Right atrium auricular region (tissue), 2 donors: ENCODE measurements around the gene EPHA5. TPM values are rescaled to one million over a fixed set of nuclear protein-coding genes. Genes with fewer than 3 reads are reported as not detected.

Source experiments
- DNase-seq: peaks from one replicate; pipeline ENCODE4 v3.0.0-alpha.2; 2019; ENCODE audit warnings: low spot score
- H3K27ac ChIP-seq, 2 donors: fragments of 200-600 bp; sonication (generic); 1 replicate in 1 of 2; 2 replicates in 1 of 2; pipeline ENCODE4 v1.5.1; 2016 to 2019
- H3K27me3 ChIP-seq, 2 donors: fragments of 200-600 bp; sonication (generic); one replicate each; pipeline versions ENCODE4 v1.5.1 to v1.6.0; 2017 to 2019
- H3K36me3 ChIP-seq: fragments of 200-600 bp; sonication (generic); one replicate; pipeline ENCODE4 v1.5.1; 2016
- H3K4me1 ChIP-seq, 2 donors: fragments of 200-600 bp; sonication (generic); one replicate each; pipeline versions ENCODE4 v1.5.1 to v1.6.0; 2017 to 2019
- H3K4me3 ChIP-seq, 2 donors: fragments of 200-600 bp; sonication (generic); 1 replicate in 1 of 2; 2 replicates in 1 of 2; pipeline ENCODE4 v1.5.1; 2017 to 2019; ENCODE audit warnings: mild to moderate bottlenecking in 1 of 2, moderate library complexity in 1 of 2
- H3K9me3 ChIP-seq, 2 donors: fragments of 200-600 bp; sonication (generic); one replicate each; pipeline ENCODE4 v1.5.1; 2019
- CTCF ChIP-seq, 2 donors: fragments of 200-600 bp; sonication (generic); IDR thresholded peaks; one replicate each; pipeline ENCODE4 v1.5.1; 2019; ENCODE audit warnings: antibody characterized with exemption in 2 of 2
- total RNA-seq, 2 donors: library from RNA; depleted of rRNA; stranded (reverse); fragments of >200 nt; gene quantifications; one replicate each; pipeline ENCODE4 v1.1.0, GENCODE V29; 2016

EPHA5 gene
- total RNA-seq, 2 donors from 2014 or later, result 0.24 to 9.8 TPM

- no peak for DNase-seq
- no peaks in the 10 kb centered on the region for H3K9me3 ChIP-seq
- no peaks in the 10 kb centered on the region for H3K36me3 ChIP-seq
- no peaks in the 10 kb centered on the region for H3K27me3 ChIP-seq
- no peaks in the 10 kb centered on the region for H3K4me1 ChIP-seq
- TF ChIP-seq CTCF (IDR thresholded peaks at IDR 0.05), result no peak
- H3K4me3 ChIP-seq, result no peak overlapping the region
- no peak overlapping the region for H3K27ac ChIP-seq
These were observed 283.4 kb downstream of the EPHA5 start for GRCh38 chr4:65386927-65387326.

GRCh38 chr4:65383589-65384305 is 286.5 kb downstream of the EPHA5 start:
- Histone ChIP-seq H3K4me3 (no peak overlapping the region), H3K27ac (no peak overlapping the region), H3K27me3 (no peaks in the 10 kb centered on the region), H3K9me3 (no peaks in the 10 kb centered on the region), H3K36me3 (no peaks in the 10 kb centered on the region), H3K4me1 (no peaks in the 10 kb centered on the region)
- no peak for TF ChIP-seq CTCF (IDR thresholded peaks at IDR 0.05)
- no peak for DNase-seq

GRCh38 chr4:65381648-65382047 is 288.6 kb downstream of the EPHA5 start:
- H3K9me3 ChIP-seq, result no peaks in the 10 kb centered on the region
- no peak overlapping the region for H3K27ac ChIP-seq
- H3K36me3 ChIP-seq, result no peaks in the 10 kb centered on the region
- no peak for DNase-seq
- H3K27me3 ChIP-seq, result no peaks in the 10 kb centered on the region
- H3K4me3 ChIP-seq, result no peak overlapping the region
- TF ChIP-seq CTCF (IDR thresholded peaks at IDR 0.05), result no peak
- no peaks in the 10 kb centered on the region for H3K4me1 ChIP-seq

- H3K27me3 ChIP-seq, result no peaks in the 10 kb centered on the region
- TF ChIP-seq CTCF (IDR thresholded peaks at IDR 0.05), result no peak
- DNase-seq, result no peak
- no peaks in the 10 kb centered on the region for H3K4me1 ChIP-seq
- no peaks in the 10 kb centered on the region for H3K36me3 ChIP-seq
- no peaks in the 10 kb centered on the region for H3K9me3 ChIP-seq
- H3K4me3 ChIP-seq, result no peak overlapping the region
- no peak overlapping the region for H3K27ac ChIP-seq
These were observed 299.6 kb downstream of the EPHA5 start for GRCh38 chr4:65370709-65371108.

- no peak for TF ChIP-seq CTCF (IDR thresholded peaks at IDR 0.05)
- H3K4me1 ChIP-seq, result no peaks in the 10 kb centered on the region
- no peak for DNase-seq
- no peak overlapping the region for H3K27ac ChIP-seq
- H3K27me3 ChIP-seq, result no peaks in the 10 kb centered on the region
- no peaks in the 10 kb centered on the region for H3K36me3 ChIP-seq
- H3K9me3 ChIP-seq, result no peaks in the 10 kb centered on the region
- H3K4me3 ChIP-seq, result no peak overlapping the region
These were observed 303.0 kb downstream of the EPHA5 start for GRCh38 chr4:65367306-65367705.

- H3K27ac ChIP-seq, result no peak overlapping the region
These were observed 311.4 kb downstream of the EPHA5 start for GRCh38 chr4:65358914-65359313.

More at GRCh38 chr4:65358914-65359313, 311.4 kb downstream of the EPHA5 start:
- no peak for TF ChIP-seq CTCF (IDR thresholded peaks at IDR 0.05)
- no peak overlapping the region for H3K4me3 ChIP-seq
- no peaks in the 10 kb centered on the region for H3K9me3 ChIP-seq
- no peaks in the 10 kb centered on the region for H3K27me3 ChIP-seq
- no peak for DNase-seq
- H3K4me1 ChIP-seq, result no peaks in the 10 kb centered on the region
- no peaks in the 10 kb centered on the region for H3K36me3 ChIP-seq
